Cortex of kidney (tissue), 1 donor: Measurements from ENCODE around the gene SUB1.
"Not testable (repeated sequence)": the region's sequence is repeated elsewhere in the genome, so short reads cannot be mapped to it uniquely, and the experiment has no call there.

Experiments
- DNase-seq: peaks from one replicate; lab custom pipeline; 2025; lab: John Stamatoyannopoulos, UW

Gene SUB1

GRCh38 chr5:32585446-32586275, at the start of gene SUB1:
Gene SUB1, plus strand, starts transcription at chr5:32585557. Its CDS starts 2,956 bp downstream, at chr5:32588513.
- DNase-seq, result no peak

GRCh38 chr5:32536246-32536645, 49.1 kb upstream of the SUB1 start:
- DNase-seq, result no peak

GRCh38 chr5:32537437-32538029, 47.8 kb upstream of the SUB1 start:
- not testable (repeated sequence) for DNase-seq

GRCh38 chr5:32538031-32538547, 47.3 kb upstream of the SUB1 start:
- no peak for DNase-seq

- no peak for DNase-seq
Measured at GRCh38 chr5:32539981-32540845, 45.1 kb upstream of the SUB1 start.

DNA sequence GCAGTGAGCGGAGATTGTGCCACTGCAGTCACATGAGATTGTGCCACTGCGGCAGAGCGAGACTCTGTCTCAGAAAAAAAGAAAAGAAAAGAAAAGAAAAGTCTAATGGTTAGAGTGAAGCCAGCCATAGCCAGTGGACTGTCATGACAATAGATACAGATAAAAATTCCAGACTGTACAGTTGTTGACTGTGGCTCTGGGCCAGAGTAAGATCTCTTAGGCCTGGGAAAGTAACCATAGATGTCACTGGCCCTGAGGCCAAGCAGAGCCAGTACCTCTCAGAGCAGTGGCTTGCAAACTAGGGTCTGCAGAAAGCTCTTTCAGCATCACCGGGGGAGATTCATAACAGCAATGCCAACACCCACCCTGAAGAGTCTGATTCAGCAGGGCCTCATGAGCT, 44.1 kb upstream of the SUB1 start:
- DNase-seq, result no peak

GRCh38 chr5:32542216-32543059, 42.9 kb upstream of the SUB1 start:
- no peak for DNase-seq

GRCh38 chr5:32543291-32543690, 42.1 kb upstream of the SUB1 start:
- DNase-seq, result no peak

DNA sequence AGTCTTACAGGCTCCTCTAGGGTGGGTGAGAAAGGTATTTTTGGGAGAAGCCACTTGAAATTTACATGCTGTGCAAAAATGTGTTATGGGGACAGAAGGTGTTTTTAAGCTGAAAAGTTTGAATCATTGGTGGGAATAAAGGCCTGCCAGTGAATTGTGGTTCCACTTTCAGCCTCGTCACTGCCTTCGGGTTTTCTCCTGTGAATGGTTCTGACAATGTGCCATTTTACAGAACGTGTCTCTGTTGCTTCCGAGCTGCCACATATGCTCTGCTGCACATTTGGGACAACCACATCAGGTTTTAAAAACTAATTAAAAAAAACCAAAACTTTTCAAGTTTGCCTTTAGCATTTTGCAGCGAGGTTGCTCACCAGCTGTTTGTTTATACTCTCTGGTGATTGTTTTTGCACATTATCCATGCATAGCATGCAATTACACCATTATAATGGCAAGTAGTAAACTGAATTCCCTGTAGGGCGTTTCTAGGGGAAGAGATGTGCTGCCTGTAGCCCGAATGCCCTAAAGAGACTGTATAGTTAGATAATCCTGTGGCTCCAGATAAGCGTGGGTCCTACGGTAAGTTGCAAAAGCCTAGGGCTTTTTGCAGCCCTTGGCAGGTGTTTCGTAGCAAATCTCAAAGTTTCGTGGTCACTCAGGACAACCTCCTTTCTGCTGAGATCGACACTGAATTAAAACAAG, 40.1 kb upstream of the SUB1 start:
- DNase-seq, result no peak

GRCh38 chr5:32551194-32551593, 34.2 kb upstream of the SUB1 start:
- DNase-seq, result no peak

DNA sequence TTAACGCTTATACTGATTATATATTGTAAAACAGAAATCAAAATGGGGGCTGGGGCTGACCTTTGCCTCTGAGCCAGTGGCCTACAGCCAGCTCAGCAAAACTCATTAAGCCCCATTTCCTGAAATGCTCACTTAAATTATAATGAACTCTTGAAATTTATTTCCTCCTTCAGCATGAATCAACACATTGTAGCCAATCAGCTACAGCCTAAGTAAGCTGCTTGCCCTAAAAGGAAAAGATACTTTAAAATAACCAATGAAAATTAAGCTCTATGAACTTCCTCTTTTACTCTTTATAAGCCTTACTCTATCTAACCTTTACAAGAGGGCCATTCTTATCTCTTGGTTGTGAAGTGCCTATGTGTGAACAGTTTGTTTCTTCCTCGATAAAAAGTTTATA, 33.5 kb upstream of the SUB1 start:
- DNase-seq, result no peak

GRCh38 chr5:32552491-32552890, 32.9 kb upstream of the SUB1 start:
- DNase-seq, result not testable (repeated sequence)

DNA sequence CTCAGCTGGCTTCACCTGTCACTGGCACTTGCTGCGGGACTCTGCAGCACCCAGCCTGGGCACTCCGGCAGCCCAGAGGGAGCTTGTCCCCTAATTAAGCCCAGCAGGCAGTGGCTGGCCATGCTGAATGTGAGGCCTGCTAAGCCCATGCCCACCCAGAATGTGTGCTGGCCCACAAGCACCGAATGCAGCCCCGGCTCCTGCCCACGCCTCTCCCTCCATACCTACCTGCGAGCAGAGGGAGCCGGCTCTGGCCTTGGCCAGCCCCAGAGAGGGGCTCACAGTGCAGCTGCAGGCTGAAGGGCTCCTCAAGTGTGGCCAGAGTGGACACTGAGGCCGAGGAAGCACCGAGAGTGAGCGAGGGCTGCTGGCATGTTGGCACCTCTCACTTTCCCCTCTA, 32.4 kb upstream of the SUB1 start:
- no peak for DNase-seq

- not testable (repeated sequence) for DNase-seq
Measured at GRCh38 chr5:32554181-32554780, 31.1 kb upstream of the SUB1 start.

- not testable (repeated sequence) for DNase-seq
Measured at GRCh38 chr5:32556543-32556942, 28.8 kb upstream of the SUB1 start.

- no peak for DNase-seq
Measured at GRCh38 chr5:32559411-32559810, 25.9 kb upstream of the SUB1 start.

DNA sequence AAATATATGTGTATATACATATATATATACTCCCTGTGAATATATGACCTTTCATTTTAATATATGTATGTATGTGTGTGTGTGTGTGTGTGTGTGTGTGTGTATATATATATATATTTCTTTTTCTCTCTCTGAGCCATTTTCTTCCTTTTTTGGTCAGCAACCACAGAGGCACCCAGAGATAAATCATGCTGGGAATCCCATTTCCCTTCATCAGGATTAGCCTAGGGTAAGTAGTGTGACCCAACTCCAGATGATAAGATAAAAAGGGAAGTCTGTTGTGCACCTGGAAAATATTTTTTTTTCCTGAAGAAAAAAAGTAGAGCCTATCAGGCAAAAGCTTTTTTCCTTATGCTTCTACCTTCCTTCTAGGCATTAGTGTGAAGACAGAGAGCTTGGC, 25.4 kb upstream of the SUB1 start:
- DNase-seq, result no peak

DNA sequence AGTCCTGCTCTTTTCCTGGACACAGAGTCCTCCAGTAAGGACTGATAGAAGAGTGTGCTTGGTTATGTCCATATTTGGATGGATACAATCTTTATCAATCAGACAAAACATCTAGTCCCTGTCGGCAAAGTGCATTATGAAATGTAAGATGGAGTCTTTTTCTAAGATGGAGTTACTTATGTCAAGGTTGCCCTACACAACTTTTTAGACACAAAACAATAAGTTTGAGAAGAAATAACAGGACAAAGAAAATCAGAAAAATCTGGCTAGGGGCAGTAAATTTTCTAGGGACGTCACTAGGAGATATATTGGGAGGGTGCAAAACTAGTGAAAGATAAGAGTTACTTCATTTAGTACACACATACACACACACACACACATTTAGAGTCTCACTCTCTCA, 23.3 kb upstream of the SUB1 start:
- DNase-seq, result no peak

- no peak for DNase-seq
Measured at GRCh38 chr5:32562843-32563242, 22.5 kb upstream of the SUB1 start.

GRCh38 chr5:32563614-32564013, 21.7 kb upstream of the SUB1 start:
- DNase-seq, result no peak
